T-cell (primary cell): ENCODE measurements around the gene SLC39A12. TPM values are rescaled to one million over a fixed set of nuclear protein-coding genes. Genes with fewer than 3 reads are reported as not detected.

Source experiments
- ATAC-seq, 4 experiments: fragments of 200-7000 bp in 3 of 4; fragments of 150-1000 bp in 1 of 4; cut with Tn5 transposase; replicated peaks in 1 of 4; 1 replicate in 3 of 4; 2 replicates in 1 of 4; pipeline ENCODE4 v1.10.0; 2021; ENCODE audit warnings: moderate library complexity in 3 of 4, mild to moderate bottlenecking in 2 of 4, moderate number of reproducible peaks in 1 of 4
- CTCF ChIA-PET, 2 donors: fragments of 300-600 bp; sonication (Branson Sonifier 250); formaldehyde crosslinking; loops; one replicate each; lab custom pipeline; 2022; ENCODE audit warnings: antibody characterized with exemption in 2 of 2; lab: Charles Lee
- POLR2A ChIA-PET, 2 donors: fragments of 300-600 bp; sonication (Branson Sonifier 250); formaldehyde crosslinking; loops; one replicate each; lab custom pipeline; 2022; ENCODE audit warnings: antibody characterized with exemption in 2 of 2; lab: Charles Lee
- DNase-seq, 35 experiments: peaks; one replicate each; pipeline versions ENCODE4 v3.0.0 to v3.0.0-alpha.2; 2013 to 2023
- H3K27ac ChIP-seq: one replicate; pipeline ENCODE4 v1.5.1; 2013; ENCODE audit warnings: low read length
- H3K27me3 ChIP-seq, 2 experiments: replicated peaks in 1 of 2; 1 replicate in 1 of 2; 2 replicates in 1 of 2; pipeline versions ENCODE4 v1.6.1 to v1.7.0; 2013; ENCODE audit warnings: low read length in 1 of 2, mixed read lengths in 1 of 2; ENCODE audit not compliant: control insufficient read depth in 2 of 2, insufficient read depth in 2 of 2; ENCODE audit errors: extremely low read depth in 1 of 2
- H3K36me3 ChIP-seq, 2 donors: 1 replicate in 1 of 2; 2 replicates in 1 of 2; pipeline versions ENCODE4 v1.6.1 to v1.7.0; 2013; ENCODE audit warnings: low read length in 1 of 2; ENCODE audit not compliant: control insufficient read depth in 2 of 2, insufficient read depth in 1 of 2; ENCODE audit errors: extremely low read depth in 1 of 2
- H3K4me1 ChIP-seq, 2 experiments: 1 replicate in 1 of 2; 2 replicates in 1 of 2; pipeline versions ENCODE4 v1.6.1 to v1.7.0; 2013; ENCODE audit warnings: low read length in 2 of 2, mixed read lengths in 1 of 2; ENCODE audit not compliant: insufficient read depth in 2 of 2, control insufficient read depth in 1 of 2; ENCODE audit errors: extremely low read depth in 1 of 2
- H3K4me3 ChIP-seq, 2 donors: 1 replicate in 1 of 2; 2 replicates in 1 of 2; pipeline versions ENCODE4 v1.5.1 to v1.7.0; 2013; ENCODE audit warnings: mild to moderate bottlenecking in 2 of 2, low read length in 1 of 2, moderate library complexity in 1 of 2; ENCODE audit not compliant: control insufficient read depth in 1 of 2; ENCODE audit errors: extremely low read depth in 1 of 2
- H3K9me3 ChIP-seq: 2 replicates; pipeline ENCODE4 v1.7.0; 2013
- H3K27ac Mint-ChIP-seq, 2 donors: one replicate each; pipeline ENCODE4 v1.8.0; 2020 to 2021; ENCODE audit warnings: mild to moderate bottlenecking in 2 of 2, mixed read lengths in 2 of 2
- H3K27me3 Mint-ChIP-seq, 2 donors: one replicate each; pipeline ENCODE4 v1.8.0; 2021 to 2022; ENCODE audit warnings: mixed read lengths in 2 of 2
- H3K36me3 Mint-ChIP-seq: one replicate; pipeline ENCODE4 v1.8.0; 2021; ENCODE audit warnings: mixed read lengths
- H3K4me1 Mint-ChIP-seq, 3 donors: one replicate each; pipeline ENCODE4 v1.8.0; 2020 to 2022; ENCODE audit warnings: mixed read lengths in 3 of 3, mild to moderate bottlenecking in 1 of 3
- H3K4me3 Mint-ChIP-seq, 3 donors: one replicate each; pipeline ENCODE4 v1.8.0; 2020 to 2022; ENCODE audit warnings: mild to moderate bottlenecking in 3 of 3, mixed read lengths in 3 of 3, moderate library complexity in 3 of 3
- H3K9me3 Mint-ChIP-seq, 3 donors: one replicate each; pipeline ENCODE4 v1.8.0; 2020 to 2022; ENCODE audit warnings: mixed read lengths in 3 of 3
- WGBS: methylation state at CpG from one replicate; pipeline ENCODE4 v1.1.5; 2013; ENCODE audit warnings: missing lambda C conversion rate; ENCODE audit not compliant: insufficient coverage; 5-methylcytosine and 5-hydroxymethylcytosine counted together
- total RNA-seq, 35 experiments: library from RNA in 6 of 35; stranded (reverse) in 6 of 35; fragments of 120-200 nt in 1 of 35; gene quantifications; one replicate each; pipeline versions ENCODE4 v1.2.1 to v1.2.4 and lab custom pipeline; 2013 to 2026

Gene SLC39A12
- total RNA-seq, 5 donors from 2014 or later (not counting 1 experiment from before 2014, with no cell fraction given) = not detected

DNA sequence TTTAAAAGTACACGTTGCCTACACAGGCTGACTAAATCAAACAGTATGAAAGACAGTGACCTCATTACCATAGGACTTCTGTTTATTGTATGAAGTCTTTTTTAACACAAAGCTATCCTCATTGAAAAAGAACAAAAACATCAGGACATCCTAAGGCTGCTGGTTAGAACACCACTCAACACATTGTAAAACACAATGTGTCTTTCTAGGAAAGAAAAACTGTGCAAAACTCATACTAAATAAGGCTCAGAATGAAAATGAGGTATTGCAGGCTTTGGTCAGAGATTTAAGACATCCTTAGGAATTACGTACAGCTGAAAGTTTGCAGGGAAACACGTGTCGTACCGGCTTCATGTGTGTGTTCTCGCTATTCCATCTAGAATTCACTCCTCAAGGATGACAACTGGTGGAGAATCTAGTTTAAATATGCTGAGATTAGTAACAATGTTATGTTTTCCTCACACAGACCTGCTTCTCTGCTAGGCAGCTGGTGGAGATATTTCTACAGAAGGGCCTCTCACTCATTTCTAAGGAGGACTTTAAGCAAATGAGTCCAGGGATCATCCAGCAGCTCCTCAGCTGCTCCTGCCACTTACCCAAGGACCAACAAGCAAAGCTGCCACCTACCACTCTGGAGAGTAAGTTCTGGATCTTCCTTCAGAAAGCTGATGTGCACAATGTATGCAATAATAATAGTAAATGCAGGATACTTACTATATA lies 29.3 kb downstream of the SLC39A12 start:
- Mint-ChIP-seq H3K27ac (no peak overlapping the region), H3K4me3 (no peak overlapping the region), H3K36me3 (no peaks in the 10 kb centered on the region), H3K4me1 (no peaks in the 10 kb centered on the region), H3K9me3 (no peaks in the 10 kb centered on the region), H3K27me3 (peaks cover 0 to 2% of the 10 kb centered on the region in 2 donors)
- no peaks in the 10 kb centered on the region for H3K4me1 ChIP-seq
- ATAC-seq = no peak
- no CpG with 5 or more reads among the region's 6 CpGs for WGBS
- no peaks in the 10 kb centered on the region for H3K27me3 ChIP-seq
- ChIA-PET POLR2A (no interaction called here), CTCF (no interaction called here)
- no peaks in the 10 kb centered on the region for H3K36me3 ChIP-seq
- H3K4me3 ChIP-seq = no peak overlapping the region
- DNase-seq = no peak
- H3K9me3 ChIP-seq = no peaks in the 10 kb centered on the region
- H3K27ac ChIP-seq = no peak overlapping the region

DNA sequence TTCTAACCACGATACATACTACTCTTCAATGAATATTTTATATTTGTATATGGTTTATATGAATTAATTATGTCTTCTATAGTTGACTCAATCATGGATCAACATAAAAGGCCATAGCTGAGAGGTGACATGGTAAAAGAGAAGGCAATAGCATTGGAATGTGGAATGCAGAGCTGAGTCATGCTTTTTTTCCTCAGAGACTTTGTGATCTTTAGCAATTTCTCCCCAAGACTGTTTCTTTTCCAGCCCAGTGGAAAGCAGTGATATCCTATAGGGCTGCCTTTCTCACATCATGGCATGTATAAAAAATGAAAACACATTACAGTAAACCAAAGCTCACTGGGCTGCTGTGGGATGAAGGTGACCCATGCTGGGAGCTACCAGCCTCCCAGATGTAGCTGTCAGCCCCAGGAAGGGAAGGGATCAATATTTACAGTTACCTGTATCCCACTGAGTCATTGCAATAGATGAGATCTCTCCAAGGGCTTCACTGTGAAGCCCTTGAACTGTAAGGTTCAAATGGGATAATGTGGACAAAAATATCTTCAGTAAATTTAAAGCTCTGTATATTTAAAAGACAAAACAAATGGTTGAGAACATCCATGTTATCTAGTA lies 30.2 kb downstream of the SLC39A12 start:
- ChIA-PET POLR2A (no interaction called here), CTCF (no interaction called here)
- H3K27me3 ChIP-seq = no peaks in the 10 kb centered on the region
- H3K36me3 ChIP-seq = no peaks in the 10 kb centered on the region
- ATAC-seq (no peak), DNase-seq (no peak)
- H3K36me3 Mint-ChIP-seq = no peaks in the 10 kb centered on the region
- WGBS = no CpG with 5 or more reads among the region's 1 CpG
- H3K27ac ChIP-seq = no peak overlapping the region
- peaks cover 0 to 2% of the 10 kb centered on the region in 2 donors for H3K27me3 Mint-ChIP-seq
- no peak overlapping the region for H3K4me3 Mint-ChIP-seq
- H3K4me1 Mint-ChIP-seq = no peaks in the 10 kb centered on the region
- no peak overlapping the region for H3K4me3 ChIP-seq
- no peaks in the 10 kb centered on the region for H3K4me1 ChIP-seq
- no peaks in the 10 kb centered on the region for H3K9me3 Mint-ChIP-seq
- H3K9me3 ChIP-seq = no peaks in the 10 kb centered on the region
- no peak overlapping the region for H3K27ac Mint-ChIP-seq

DNA sequence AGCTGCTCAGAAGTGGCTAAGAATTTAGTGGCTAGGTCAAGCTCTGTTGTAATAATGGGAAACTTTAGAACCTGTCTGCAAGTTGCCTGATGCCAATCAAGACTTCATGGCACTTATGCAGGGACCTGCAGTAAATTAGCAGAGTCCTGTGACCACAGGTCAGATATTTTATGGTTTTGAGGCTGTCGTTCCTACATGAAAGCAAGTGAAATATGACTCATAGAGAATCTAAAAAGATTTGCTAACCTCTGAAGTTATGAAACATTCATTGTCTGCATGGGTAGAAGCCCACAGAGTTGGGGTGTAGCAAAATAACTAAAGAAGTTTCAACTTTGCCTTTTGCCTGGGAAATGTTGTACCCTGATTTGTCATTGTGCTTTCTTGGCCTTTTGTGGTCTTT lies 32.3 kb downstream of the SLC39A12 start:
- H3K36me3 ChIP-seq = no peaks in the 10 kb centered on the region
- Mint-ChIP-seq H3K27ac (no peak overlapping the region), H3K36me3 (no peaks in the 10 kb centered on the region), H3K4me1 (no peaks in the 10 kb centered on the region), H3K4me3 (no peak overlapping the region), H3K9me3 (peaks cover 0 to 4% (median 0%) of the 10 kb centered on the region in 3 donors), H3K27me3 (no peaks in the 10 kb centered on the region)
- no peak overlapping the region for H3K4me3 ChIP-seq
- WGBS = no CpG with 5 or more reads among the region's 1 CpG
- DNase-seq (no peak), ATAC-seq (no peak)
- H3K4me1 ChIP-seq = no peaks in the 10 kb centered on the region
- no peaks in the 10 kb centered on the region for H3K9me3 ChIP-seq
- no peak overlapping the region for H3K27ac ChIP-seq
- CTCF ChIA-PET = no interaction called here
- POLR2A ChIA-PET = no interaction called here
- H3K27me3 ChIP-seq = no peaks in the 10 kb centered on the region

DNA sequence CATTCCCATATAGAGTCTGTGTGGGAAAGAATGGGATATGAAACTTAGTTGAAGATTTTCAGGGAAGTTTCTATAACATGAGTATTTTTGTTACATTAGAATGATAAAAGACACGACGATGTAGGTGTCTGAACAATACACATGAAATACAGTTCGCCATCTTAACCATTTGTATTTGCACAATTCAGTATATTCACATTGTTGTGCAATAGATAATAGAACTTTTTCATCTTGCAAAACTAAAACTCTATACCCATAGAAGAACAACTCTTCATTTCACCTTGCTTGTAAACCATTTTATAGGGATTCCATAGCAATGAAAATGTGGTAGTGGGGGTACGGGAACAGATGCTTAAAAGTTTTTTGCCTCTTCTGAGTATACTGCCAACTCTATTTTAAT lies 32.8 kb downstream of the SLC39A12 start:
- Histone ChIP-seq H3K4me3 (no peak overlapping the region), H3K9me3 (no peaks in the 10 kb centered on the region), H3K27me3 (no peaks in the 10 kb centered on the region), H3K27ac (no peak overlapping the region), H3K4me1 (no peaks in the 10 kb centered on the region), H3K36me3 (no peaks in the 10 kb centered on the region)
- no peak overlapping the region for H3K4me3 Mint-ChIP-seq
- peaks cover 0 to 4% (median 0%) of the 10 kb centered on the region in 3 donors for H3K9me3 Mint-ChIP-seq
- ChIA-PET POLR2A (no interaction called here), CTCF (no interaction called here)
- ATAC-seq (no peak), DNase-seq (no peak)
- H3K27me3 Mint-ChIP-seq = no peaks in the 10 kb centered on the region
- H3K27ac Mint-ChIP-seq = no peak overlapping the region
- WGBS = no CpG with 5 or more reads among the region's 4 CpGs
- H3K4me1 Mint-ChIP-seq = no peaks in the 10 kb centered on the region
- H3K36me3 Mint-ChIP-seq = no peaks in the 10 kb centered on the region

DNA sequence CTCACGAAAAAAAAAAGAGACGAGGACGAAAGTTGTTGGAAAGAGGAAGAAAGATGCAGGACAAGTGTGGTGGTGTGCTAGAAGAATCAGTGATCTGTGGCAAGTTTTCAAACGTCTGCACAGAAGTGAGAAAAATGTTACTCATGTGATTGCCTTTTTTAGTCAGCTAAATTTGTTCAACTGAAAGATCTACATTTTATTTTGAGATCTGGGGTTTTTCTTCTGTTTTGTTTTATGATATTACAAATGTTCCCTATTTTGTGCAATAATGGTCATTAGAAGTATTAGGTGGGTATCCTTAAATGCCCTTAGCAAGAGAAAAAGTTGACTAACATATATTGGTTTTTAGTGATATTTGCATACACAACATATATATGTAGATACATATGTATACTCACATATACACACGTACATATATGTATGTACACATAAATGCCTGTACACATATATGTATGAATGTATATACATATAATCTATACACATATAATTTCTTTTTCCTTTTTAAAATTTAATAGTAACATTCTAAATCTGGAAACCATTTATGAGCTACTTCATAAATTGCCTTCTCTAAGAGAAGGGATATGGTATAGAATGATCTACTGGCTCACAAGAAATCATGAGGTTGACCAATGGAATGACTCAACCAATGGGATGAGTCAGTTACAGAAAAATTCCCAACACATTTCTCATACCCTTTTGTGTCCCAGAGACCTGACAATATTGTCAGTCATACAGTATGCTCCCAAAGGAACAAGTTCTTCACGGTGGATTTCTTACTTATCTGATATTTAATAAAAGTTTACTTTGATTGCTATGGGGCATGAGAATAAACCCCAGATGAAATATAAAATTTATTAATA lies 38.4 kb downstream of the SLC39A12 start:
- CTCF ChIA-PET = interaction anchor here in 1 of 2 donors (0.6 kb wide), 1 partner anchor 12 kb away, joined by 5 read pairs; no protein-coding TSS in a partner anchor
- DNase-seq (no peak), ATAC-seq (no peak)
- no peaks in the 10 kb centered on the region for H3K9me3 ChIP-seq
- 77% methylated on average over 3 of the region's 6 CpGs for WGBS
- no peaks in the 10 kb centered on the region for H3K36me3 ChIP-seq
- no peak overlapping the region for H3K27ac Mint-ChIP-seq
- H3K4me1 ChIP-seq = no peaks in the 10 kb centered on the region
- peaks cover 0 to 4% (median 3%) of the 10 kb centered on the region in 3 donors for H3K9me3 Mint-ChIP-seq
- no peaks in the 10 kb centered on the region for H3K27me3 Mint-ChIP-seq
- no peaks in the 10 kb centered on the region for H3K27me3 ChIP-seq
- POLR2A ChIA-PET = interaction anchor here in 1 of 2 donors (0.6 kb wide), 1 partner anchor 216 kb away, joined by 5 read pairs; no protein-coding TSS in a partner anchor
- H3K4me3 ChIP-seq = no peak overlapping the region
- no peak overlapping the region for H3K4me3 Mint-ChIP-seq
- H3K4me1 Mint-ChIP-seq = peaks cover 0 to 1% (median 0%) of the 10 kb centered on the region in 3 donors
- no peaks in the 10 kb centered on the region for H3K36me3 Mint-ChIP-seq
- H3K27ac ChIP-seq = no peak overlapping the region

DNA sequence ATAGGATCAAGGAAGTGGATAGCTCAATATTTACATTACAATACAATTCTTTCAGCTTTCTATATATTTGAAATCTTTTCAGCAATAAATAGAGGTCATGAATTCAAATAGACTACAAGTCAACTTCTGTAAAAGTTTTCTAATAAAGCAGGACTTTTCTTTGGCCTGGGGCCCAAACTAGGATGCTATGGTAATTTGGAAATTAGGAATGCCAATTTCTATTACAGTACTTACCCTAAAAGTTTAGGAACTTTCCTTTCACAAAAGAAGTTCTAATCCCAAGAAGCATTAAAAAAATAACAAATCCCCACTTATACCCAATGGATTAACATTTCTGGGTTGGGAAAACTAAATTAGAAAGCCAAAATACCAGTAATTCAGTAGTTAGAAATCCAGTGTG lies 40.5 kb downstream of the SLC39A12 start:
- Mint-ChIP-seq H3K4me3 (no peak overlapping the region), H3K27ac (no peak overlapping the region), H3K27me3 (no peaks in the 10 kb centered on the region), H3K36me3 (no peaks in the 10 kb centered on the region), H3K9me3 (peaks cover 0 to 4% (median 3%) of the 10 kb centered on the region in 3 donors), H3K4me1 (peaks cover 0 to 1% (median 0%) of the 10 kb centered on the region in 3 donors)
- Histone ChIP-seq H3K4me1 (no peaks in the 10 kb centered on the region), H3K36me3 (no peaks in the 10 kb centered on the region), H3K9me3 (no peaks in the 10 kb centered on the region), H3K27me3 (no peaks in the 10 kb centered on the region), H3K4me3 (no peak overlapping the region), H3K27ac (no peak overlapping the region)
- DNase-seq (no peak), ATAC-seq (no peak)
- POLR2A ChIA-PET = interaction anchor here in 1 of 2 donors (0.7 kb wide), 1 partner anchor 58 kb away, joined by 8 read pairs; no protein-coding TSS in a partner anchor
- CTCF ChIA-PET = interaction anchor here in 1 of 2 donors (0.7 kb wide), 1 partner anchor 175 kb away, joined by 4 read pairs; no protein-coding TSS in a partner anchor
